Fibroblast of lung (primary cell): ENCODE results near the gene ANO4.

ENCODE experiments used
- CTCF ChIP-seq, 2 donors: IDR thresholded peaks in 1 of 2; conservative IDR thresholded peaks in 1 of 2; 1 replicate in 1 of 2; 2 replicates in 1 of 2; pipeline ENCODE4 v1.5.1; 2011 to 2012; ENCODE audit warnings: low read length in 2 of 2, control low read depth in 1 of 2, inconsistent platforms in 1 of 2, low read depth in 1 of 2, mild to moderate bottlenecking in 1 of 2
- EZH2 ChIP-seq: IDR thresholded peaks from 2 replicates; pipeline ENCODE4 v1.5.1; 2012; ENCODE audit warnings: low read length, control low read depth, mild to moderate bottlenecking; ENCODE audit errors: missing control alignments

GRCh38 chr12:100926669-100927248, 132.2 kb downstream of the ANO4 start:
- TF ChIP-seq CTCF (conservative IDR thresholded peaks at IDR 0.05 in 1 of 2, IDR thresholded peaks at IDR 0.05 in 1 of 2; ENCODE audit: low read depth in 1 of 2, low read length in 2 of 2) (peak; percentile 36 to 42), EZH2 (no peak)
